ENCODE measurements around the gene KREMEN2. TPM values are rescaled to one million over a fixed set of nuclear protein-coding genes. Genes with fewer than 3 reads are reported as not detected.
A peak's percentile ranks its signal among the peaks of the same experiment; 100 is the strongest.

KREMEN2 gene
- total and polyA plus RNA-seq, 9 of the 15 experiments (the other 6 are each of a cell fraction or from before 2014, with no cell fraction given) = 0.04 to 7.7 (median 1.5) TPM; not detected in 1

- TF ChIP-seq ZNF592 (IDR thresholded peaks at IDR 0.05) (peak; percentile 62), PBX2 (CRISPR knock-in tag; IDR thresholded peaks at IDR 0.05; ENCODE audit: low read depth) (no peak), PBX2 (tag; conservative IDR thresholded peaks at IDR 0.05; ENCODE audit: low read depth) (peak; percentile 48; the same call in 1 of the 2 replicates), MEIS2 (IDR thresholded peaks at IDR 0.05; ENCODE audit: partially characterized antibody) (peak; percentile 72), FOXA3 (CRISPR knock-in tag; conservative IDR thresholded peaks at IDR 0.05 in 1 of 2, IDR thresholded peaks at IDR 0.05 in 1 of 2) (no peak), ATF1 (CRISPR knock-in tag; IDR thresholded peaks at IDR 0.05) (no peak), ATF1 (tag; IDR thresholded peaks at IDR 0.05) (0 out of 2 replicates have a peak, but pooled peaks have one; percentile 10), CREB1 (IDR thresholded peaks at IDR 0.05) (no peak), CREB1 (CRISPR knock-in tag; IDR thresholded peaks at IDR 0.05) (no peak), NRF1 (conservative IDR thresholded peaks at IDR 0.05 in 1 of 2, IDR thresholded peaks at IDR 0.05 in 1 of 2) (peak in 1 of 2 experiments; percentile 22; a peak in 1 of 4 replicates), TAF1 (IDR thresholded peaks at IDR 0.05; ENCODE audit: control insufficient read depth, extremely low read depth, insufficient read depth, low read length, severe bottlenecking) (no peak), SOX6 (IDR thresholded peaks at IDR 0.05) (peak; percentile 49; the same call in 1 of the 2 replicates), ZFX (CRISPR knock-in tag; IDR thresholded peaks at IDR 0.05) (peak; percentile 30), JUND (IDR thresholded peaks at IDR 0.05; ENCODE audit: borderline replicate concordance, low read depth, low read length) (no peak), JUND (tag; IDR thresholded peaks at IDR 0.05; ENCODE audit: borderline replicate concordance, low read depth, low read length) (0 out of 3 replicates have a peak, but pooled peaks have one; percentile 10), U2AF1 (optimal IDR thresholded peaks at IDR 0.05; ENCODE audit: low read depth, low read length) (no peak), NFE2 (IDR thresholded peaks at IDR 0.05; ENCODE audit: low read depth) (peak; percentile 46; the same call in 1 of the 2 replicates), MECOM (CRISPR knock-in tag; IDR thresholded peaks at IDR 0.05) (0 out of 2 replicates have a peak, but pooled peaks have one; percentile 37), CBX2 (IDR thresholded peaks at IDR 0.05; ENCODE audit: insufficient read depth, low read length, poor library complexity, severe bottlenecking) (no peak), KDM2B (CRISPR knock-in tag; IDR thresholded peaks at IDR 0.05) (no peak), CREB3 (tag; conservative IDR thresholded peaks at IDR 0.05; ENCODE audit: low read depth) (0 out of 2 replicates have a peak, but pooled peaks have one; percentile 47)
Observed at GRCh38 chr16:3015865-3016521, 51.9 kb downstream of the KREMEN2 start (continued).

Measured in K562 (cell line).